Endothelial cell (in vitro differentiated cells): ENCODE data around the gene NELL1. TPM values are rescaled to one million over a fixed set of nuclear protein-coding genes. Genes with fewer than 3 reads are reported as not detected.

Source experiments
- DNase-seq: peaks from one replicate; pipeline ENCODE4 v3.0.0; 2021; ENCODE audit warnings: low spot score
- H3K27ac Mint-ChIP-seq: one replicate; pipeline ENCODE4 v1.8.0; 2021; ENCODE audit warnings: mixed read lengths, inconsistent platforms; ENCODE audit not compliant: unreplicated experiment
- H3K27me3 Mint-ChIP-seq: one replicate; pipeline ENCODE4 v1.8.0; 2021; ENCODE audit warnings: mild to moderate bottlenecking, moderate library complexity, mixed read lengths, inconsistent platforms; ENCODE audit not compliant: unreplicated experiment
- H3K36me3 Mint-ChIP-seq: one replicate; pipeline ENCODE4 v1.8.0; 2021; ENCODE audit warnings: mild to moderate bottlenecking, low read depth, mixed read lengths, inconsistent platforms; ENCODE audit not compliant: unreplicated experiment
- H3K4me1 Mint-ChIP-seq: one replicate; pipeline ENCODE4 v1.8.0; 2021; ENCODE audit warnings: mild to moderate bottlenecking, mixed read lengths, inconsistent platforms; ENCODE audit not compliant: unreplicated experiment
- H3K4me3 Mint-ChIP-seq: one replicate; pipeline ENCODE4 v1.8.0; 2021; ENCODE audit warnings: mild to moderate bottlenecking, mixed read lengths, inconsistent platforms; ENCODE audit not compliant: unreplicated experiment
- H3K9me3 Mint-ChIP-seq: one replicate; pipeline ENCODE4 v1.8.0; 2021; ENCODE audit warnings: mixed read lengths, inconsistent platforms; ENCODE audit not compliant: unreplicated experiment
- CTCF ChIP-seq: fragments of 200-600 bp; sonication (generic); IDR thresholded peaks from one replicate; pipeline ENCODE4 v1.5.0; 2021; ENCODE audit warnings: antibody characterized with exemption; ENCODE audit not compliant: unreplicated experiment
- total RNA-seq: library from RNA; stranded (reverse); fragmentation: NEBNext Ultra II Directional; extraction: Animal tissue kit (Norgen Biotek cat#: 25700); gene quantifications from one replicate; pipeline ENCODE4 v1.2.1, GENCODE V29; 2021; ENCODE audit not compliant: unreplicated experiment

The NELL1 gene
- total RNA-seq, 1 donor from 2014 or later, result 0.26 TPM

GRCh38 chr11:21492931-21493330, 823.5 kb downstream of the NELL1 start:
- Mint-ChIP-seq H3K27ac (no peak overlapping the region), H3K27me3 (peaks cover 4% of the 10 kb centered on the region), H3K9me3 (no peaks in the 10 kb centered on the region), H3K4me3 (no peak overlapping the region), H3K4me1 (peaks cover 3% of the 10 kb centered on the region), H3K36me3 (no peaks in the 10 kb centered on the region)
- DNase-seq, result no peak
- TF ChIP-seq CTCF, result no peak

GRCh38 chr11:21494946-21495345, 825.6 kb downstream of the NELL1 start:
- TF ChIP-seq CTCF, result no peak
- Mint-ChIP-seq H3K27me3 (peaks cover 2% of the 10 kb centered on the region), H3K9me3 (no peaks in the 10 kb centered on the region), H3K4me1 (no peaks in the 10 kb centered on the region), H3K27ac (no peak overlapping the region), H3K4me3 (no peak overlapping the region), H3K36me3 (no peaks in the 10 kb centered on the region)
- no peak for DNase-seq

GRCh38 chr11:21495879-21496278, 826.5 kb downstream of the NELL1 start:
- no peak overlapping the region for H3K27ac Mint-ChIP-seq
- no peaks in the 10 kb centered on the region for H3K36me3 Mint-ChIP-seq
- TF ChIP-seq CTCF, result no peak
- DNase-seq, result no peak
- H3K27me3 Mint-ChIP-seq, result peaks cover 2% of the 10 kb centered on the region
- no peaks in the 10 kb centered on the region for H3K9me3 Mint-ChIP-seq
- H3K4me3 Mint-ChIP-seq, result no peak overlapping the region
- H3K4me1 Mint-ChIP-seq, result no peaks in the 10 kb centered on the region

- no peaks in the 10 kb centered on the region for H3K36me3 Mint-ChIP-seq
These were observed 831.9 kb downstream of the NELL1 start for GRCh38 chr11:21501245-21501644.

GRCh38 chr11:21505070-21505469, 835.7 kb downstream of the NELL1 start:
- H3K36me3 Mint-ChIP-seq, result no peaks in the 10 kb centered on the region
- no peaks in the 10 kb centered on the region for H3K27me3 Mint-ChIP-seq
- H3K27ac Mint-ChIP-seq, result no peak overlapping the region
- no peaks in the 10 kb centered on the region for H3K4me1 Mint-ChIP-seq
- H3K4me3 Mint-ChIP-seq, result no peak overlapping the region
- DNase-seq, result no peak
- H3K9me3 Mint-ChIP-seq, result no peaks in the 10 kb centered on the region
- TF ChIP-seq CTCF, result no peak

More at GRCh38 chr11:21501245-21501644, 831.9 kb downstream of the NELL1 start:
- Mint-ChIP-seq H3K4me3 (no peak overlapping the region), H3K4me1 (no peaks in the 10 kb centered on the region), H3K9me3 (no peaks in the 10 kb centered on the region), H3K27me3 (no peaks in the 10 kb centered on the region), H3K27ac (no peak overlapping the region)
- no peak for TF ChIP-seq CTCF
- no peak for DNase-seq
